Naive B cell (primary cell): ENCODE results near the gene ZBED6. TPM values are rescaled to one million over a fixed set of nuclear protein-coding genes. Genes with fewer than 3 reads are reported as not detected.
"Not testable (repeated sequence)": the region's sequence is repeated elsewhere in the genome, so short reads cannot be mapped to it uniquely, and the experiment has no call there.

Experiments used
- ATAC-seq, 2 donors: fragments of 150-1000 bp; cut with Tn5 transposase; 2 replicates each; pipeline ENCODE4 v1.10.0; 2021; ENCODE audit warnings: low read depth in 2 of 2, mild to moderate bottlenecking in 2 of 2, moderate library complexity in 2 of 2
- DNase-seq: peaks from one replicate; pipeline ENCODE4 v3.0.0; 2022
- H3K27ac Mint-ChIP-seq, 6 donors: one replicate each; pipeline ENCODE4 v1.8.0; 2020 to 2022; ENCODE audit warnings: mild to moderate bottlenecking in 6 of 6, mixed read lengths in 6 of 6, moderate library complexity in 5 of 6, inconsistent platforms in 2 of 6
- H3K27me3 Mint-ChIP-seq, 3 donors: one replicate each; pipeline ENCODE4 v1.8.0; 2021 to 2022; ENCODE audit warnings: mixed read lengths in 3 of 3, mild to moderate bottlenecking in 1 of 3
- H3K36me3 Mint-ChIP-seq, 2 donors: one replicate each; pipeline ENCODE4 v1.8.0; 2020 to 2022; ENCODE audit warnings: mixed read lengths in 2 of 2, inconsistent platforms in 1 of 2, mild to moderate bottlenecking in 1 of 2
- H3K4me1 Mint-ChIP-seq, 3 donors: one replicate each; pipeline ENCODE4 v1.8.0; 2020 to 2022; ENCODE audit warnings: mixed read lengths in 3 of 3, inconsistent platforms in 1 of 3, mild to moderate bottlenecking in 1 of 3, moderate library complexity in 1 of 3
- H3K4me3 Mint-ChIP-seq, 8 donors: one replicate each; pipeline ENCODE4 v1.8.0; 2020 to 2022; ENCODE audit warnings: mild to moderate bottlenecking in 8 of 8, mixed read lengths in 8 of 8, moderate library complexity in 8 of 8, inconsistent platforms in 2 of 8
- H3K9me3 Mint-ChIP-seq, 7 donors: one replicate each; pipeline ENCODE4 v1.8.0; 2020 to 2022; ENCODE audit warnings: mixed read lengths in 7 of 7, mild to moderate bottlenecking in 5 of 7, inconsistent platforms in 2 of 7, moderate library complexity in 1 of 7
- polyA plus RNA-seq, 6 donors: library from polyadenylated mRNA; unstranded; fragments of 300-500 nt; fragmentation: Illumina TruSeq; gene quantifications; one replicate each; pipeline ENCODE4 v1.2.3, GENCODE V29; 2021; ENCODE audit warnings: low read depth in 6 of 6

The ZBED6 gene, protein sequence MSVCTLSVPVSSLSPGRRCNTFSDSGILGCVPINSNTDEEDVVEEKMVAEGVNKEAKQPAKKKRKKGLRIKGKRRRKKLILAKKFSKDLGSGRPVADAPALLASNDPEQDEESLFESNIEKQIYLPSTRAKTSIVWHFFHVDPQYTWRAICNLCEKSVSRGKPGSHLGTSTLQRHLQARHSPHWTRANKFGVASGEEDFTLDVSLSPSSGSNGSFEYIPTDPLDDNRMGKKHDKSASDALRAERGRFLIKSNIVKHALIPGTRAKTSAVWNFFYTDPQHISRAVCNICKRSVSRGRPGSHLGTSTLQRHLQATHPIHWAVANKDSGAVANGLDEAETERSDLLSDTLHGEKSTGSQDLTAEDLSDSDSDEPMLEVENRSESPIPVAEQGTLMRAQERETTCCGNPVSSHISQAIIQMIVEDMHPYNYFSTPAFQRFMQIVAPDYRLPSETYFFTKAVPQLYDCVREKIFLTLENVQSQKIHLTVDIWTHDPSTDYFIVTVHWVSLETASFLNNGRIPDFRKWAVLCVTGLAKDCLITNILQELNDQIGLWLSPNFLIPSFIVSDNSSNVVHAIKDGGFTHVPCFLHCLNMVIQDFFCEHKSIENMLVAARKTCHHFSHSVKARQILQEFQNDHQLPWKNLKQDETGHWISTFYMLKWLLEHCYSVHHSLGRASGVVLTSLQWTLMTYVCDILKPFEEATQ (N-terminal part only)
- 1 to 10 TPM in 2 of 6 donors, under 1 TPM in 3, not detected in 1; 0.54 to 1.4 (median 0.70) TPM for polyA plus RNA-seq

DNA sequence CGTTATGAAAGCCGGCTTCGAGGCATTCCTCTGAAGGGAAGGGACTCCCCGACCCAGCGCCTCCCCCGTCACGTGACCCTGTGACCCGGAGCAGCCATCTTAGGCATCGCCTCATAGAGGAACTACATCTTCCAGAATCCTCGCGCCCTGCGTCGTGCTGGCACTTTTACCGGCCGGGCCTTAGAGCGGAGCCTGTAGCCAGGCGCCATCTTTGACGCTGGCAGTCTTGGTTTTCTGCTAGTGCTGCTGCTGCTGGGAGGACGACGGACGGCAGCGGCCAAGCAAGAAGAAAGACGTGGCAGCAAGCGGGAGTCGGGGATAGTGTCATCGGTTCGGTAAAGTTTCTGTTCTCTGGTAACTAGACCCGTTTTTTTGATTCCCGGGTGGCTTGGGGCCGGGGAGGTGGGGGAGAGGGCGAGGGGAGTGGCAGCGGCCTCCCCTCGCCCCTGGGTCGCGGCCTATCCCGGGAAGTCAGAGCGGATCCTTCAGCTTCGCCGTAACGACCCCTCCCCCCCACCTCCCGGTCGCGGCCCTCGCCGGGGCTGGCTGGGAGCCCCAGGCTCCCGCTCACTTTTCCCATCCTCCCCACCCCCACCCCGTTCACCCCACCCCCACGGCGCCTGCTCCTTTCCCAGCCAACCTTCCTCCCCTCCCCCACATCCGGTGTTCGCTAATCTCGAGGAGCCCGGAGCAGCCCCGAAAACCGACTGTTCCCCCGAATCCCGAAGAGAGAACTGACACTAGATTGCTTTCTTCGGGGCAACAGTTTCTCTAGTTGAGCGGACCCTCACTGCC is at the start of gene ZBED6, which contains the start of gene ZC3H11A:
TSS of gene ZBED6 (plus strand) at position 183 of the 795 bp plus-strand sequence. CDS start 1,900 bp downstream, outside the sequence.
TSS of gene ZC3H11A (plus strand) at position 183 of the 795 bp plus-strand sequence. CDS start 21,448 bp downstream, outside the sequence.
- peak; percentile 97 to 98 for ATAC-seq
- Mint-ChIP-seq H3K27ac (peak within 1 kb of the TSS; percentile 93 to 99 (median 98)), H3K9me3 (no peaks in the 10 kb centered on the region), H3K4me1 (peaks cover 25 to 48% (median 29%) of the 10 kb centered on the region in 3 donors), H3K4me3 (peak within 1 kb of the TSS; percentile 91 to 99 (median 96)), H3K36me3 (peaks cover 0 to 18% of the 10 kb centered on the region in 2 donors), H3K27me3 (no peaks in the 10 kb centered on the region)
- peak; percentile 98 for DNase-seq

GRCh38 chr1:203746281-203746680 is 49.1 kb upstream of the ZBED6 start:
- Mint-ChIP-seq H3K4me3 (no peak overlapping the region), H3K27me3 (no peaks in the 10 kb centered on the region), H3K9me3 (no peaks in the 10 kb centered on the region), H3K27ac (peak overlapping the region in 2 of 6 donors; percentile 44 to 91), H3K36me3 (no peaks in the 10 kb centered on the region), H3K4me1 (peaks cover 14 to 15% (median 14%) of the 10 kb centered on the region in 3 donors)
- DNase-seq = no peak
- ATAC-seq = no peak

DNA sequence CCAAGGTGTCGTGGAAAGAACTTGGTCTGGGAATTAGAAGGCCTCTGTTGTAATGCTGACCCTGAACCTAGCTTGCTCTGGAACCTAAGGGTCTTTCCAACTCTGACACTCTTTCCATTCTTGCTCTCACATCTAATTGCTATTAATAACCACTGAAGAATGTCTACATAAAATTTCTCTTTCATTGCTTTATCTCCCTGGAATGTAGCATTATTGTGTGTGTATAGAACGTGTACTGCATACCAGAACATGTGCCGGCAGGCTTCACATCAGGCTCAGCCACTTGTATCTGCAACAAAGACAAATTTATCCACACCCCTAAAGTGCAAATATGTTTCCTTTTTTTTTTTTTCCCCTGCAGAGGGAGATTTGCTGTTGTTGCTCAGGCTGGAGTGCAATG is 44.4 kb upstream of the ZBED6 start:
- Mint-ChIP-seq H3K4me3 (no peak overlapping the region), H3K36me3 (no peaks in the 10 kb centered on the region)

GRCh38 chr1:203751618-203752361 is 43.6 kb upstream of the ZBED6 start:
- not testable (repeated sequence) for ATAC-seq, H3K9me3 Mint-ChIP-seq

More for the DNA sequence above, 44.4 kb upstream of the ZBED6 start:
- peak overlapping the region in 3 of 6 donors; percentile 3 to 68 (median 17) for H3K27ac Mint-ChIP-seq
- no peaks in the 10 kb centered on the region for H3K9me3 Mint-ChIP-seq
- DNase-seq = no peak
- H3K4me1 Mint-ChIP-seq = peaks cover 20 to 36% (median 29%) of the 10 kb centered on the region in 3 donors
- no peak for ATAC-seq
- no peaks in the 10 kb centered on the region for H3K27me3 Mint-ChIP-seq

GRCh38 chr1:203754455-203754864 is 41.0 kb upstream of the ZBED6 start:
- Mint-ChIP-seq H3K4me3 (peak overlapping the region; percentile 7 to 93 (median 80)), H3K36me3 (no peaks in the 10 kb centered on the region), H3K27me3 (no peaks in the 10 kb centered on the region), H3K27ac (peak overlapping the region; percentile 95 to 99 (median 97)), H3K4me1 (peaks cover 25 to 43% (median 36%) of the 10 kb centered on the region in 3 donors), H3K9me3 (no peaks in the 10 kb centered on the region)
- peak; percentile 62 for DNase-seq
- ATAC-seq = peak; percentile 76 to 78

More at GRCh38 chr1:203751618-203752361, 43.6 kb upstream of the ZBED6 start:
- Mint-ChIP-seq H3K4me3 (peak overlapping the region in 1 of 8 donors; percentile 29), H3K27ac (peak overlapping the region in 3 of 6 donors; percentile 3 to 69 (median 57)), H3K4me1 (peaks cover 24 to 42% (median 35%) of the 10 kb centered on the region in 3 donors)
- DNase-seq, H3K36me3 Mint-ChIP-seq, H3K27me3 Mint-ChIP-seq: not testable (repeated sequence)

GRCh38 chr1:203756036-203756435 is 39.4 kb upstream of the ZBED6 start:
- DNase-seq = no peak
- Mint-ChIP-seq H3K27ac (peak overlapping the region in 2 of 6 donors; percentile 62 to 99), H3K4me3 (peak overlapping the region in 1 of 8 donors; percentile 20), H3K4me1 (peaks cover 25 to 45% (median 36%) of the 10 kb centered on the region in 3 donors), H3K36me3 (no peaks in the 10 kb centered on the region), H3K27me3 (no peaks in the 10 kb centered on the region), H3K9me3 (no peaks in the 10 kb centered on the region)
- no peak for ATAC-seq

GRCh38 chr1:203758749-203759148 is 36.7 kb upstream of the ZBED6 start:
- peaks cover 19 to 36% (median 26%) of the 10 kb centered on the region in 3 donors for H3K4me1 Mint-ChIP-seq
- H3K4me3 Mint-ChIP-seq = not testable (repeated sequence)

DNA sequence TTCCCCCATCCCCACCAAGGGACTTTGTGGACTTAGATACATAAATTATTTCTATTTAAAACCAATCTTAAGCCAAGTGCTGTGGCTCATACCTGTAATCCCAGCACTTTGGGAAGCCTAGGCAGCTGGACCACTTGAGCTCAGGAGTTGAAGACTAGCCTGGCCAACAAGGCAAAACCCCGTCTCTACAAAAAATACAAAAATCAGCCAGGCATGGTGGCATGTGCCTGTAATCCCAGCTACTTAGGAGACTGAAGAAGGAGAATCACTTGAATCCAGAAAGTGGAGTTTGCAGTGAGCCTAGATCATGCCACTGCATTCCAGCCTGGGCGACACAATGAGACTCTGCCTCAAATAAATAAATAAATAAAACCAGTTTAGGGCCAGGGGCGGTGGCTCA is 34.9 kb upstream of the ZBED6 start:
- DNase-seq (no peak), ATAC-seq (no peak)
- Mint-ChIP-seq H3K27ac (no peak overlapping the region), H3K4me1 (peaks cover 11 to 32% (median 15%) of the 10 kb centered on the region in 3 donors), H3K9me3 (no peaks in the 10 kb centered on the region), H3K4me3 (no peak overlapping the region), H3K27me3 (no peaks in the 10 kb centered on the region), H3K36me3 (no peaks in the 10 kb centered on the region)

More at GRCh38 chr1:203758749-203759148, 36.7 kb upstream of the ZBED6 start:
- not testable (repeated sequence) for H3K27me3 Mint-ChIP-seq, H3K9me3 Mint-ChIP-seq, DNase-seq, ATAC-seq, H3K36me3 Mint-ChIP-seq
- H3K27ac Mint-ChIP-seq = peak overlapping the region in 1 of 6 donors; percentile 15

DNA sequence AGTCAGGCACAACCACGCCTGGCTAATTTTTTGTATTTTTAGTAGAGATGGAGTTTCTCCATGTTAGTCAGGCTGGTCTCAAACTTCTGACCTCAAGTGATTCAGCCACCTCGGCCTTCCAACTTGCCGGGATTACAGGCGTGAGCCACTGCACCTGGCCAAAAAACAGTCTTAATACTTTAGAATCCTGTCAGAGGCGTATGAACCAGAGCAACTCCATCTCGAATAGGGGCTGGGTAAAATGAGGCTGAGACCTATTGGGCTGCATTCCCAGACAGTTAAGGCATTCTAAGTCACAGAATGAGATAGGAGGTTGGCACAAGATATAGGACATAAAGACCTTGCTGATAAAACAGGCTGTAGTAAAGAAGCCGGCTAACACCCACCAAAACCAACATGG is 33.5 kb upstream of the ZBED6 start:
- not testable (repeated sequence) for H3K4me3 Mint-ChIP-seq, ATAC-seq, H3K27me3 Mint-ChIP-seq, H3K9me3 Mint-ChIP-seq, DNase-seq, H3K36me3 Mint-ChIP-seq
- Mint-ChIP-seq H3K4me1 (peaks cover 0 to 24% (median 10%) of the 10 kb centered on the region in 3 donors), H3K27ac (peak overlapping the region in 1 of 6 donors; percentile 74)

DNA sequence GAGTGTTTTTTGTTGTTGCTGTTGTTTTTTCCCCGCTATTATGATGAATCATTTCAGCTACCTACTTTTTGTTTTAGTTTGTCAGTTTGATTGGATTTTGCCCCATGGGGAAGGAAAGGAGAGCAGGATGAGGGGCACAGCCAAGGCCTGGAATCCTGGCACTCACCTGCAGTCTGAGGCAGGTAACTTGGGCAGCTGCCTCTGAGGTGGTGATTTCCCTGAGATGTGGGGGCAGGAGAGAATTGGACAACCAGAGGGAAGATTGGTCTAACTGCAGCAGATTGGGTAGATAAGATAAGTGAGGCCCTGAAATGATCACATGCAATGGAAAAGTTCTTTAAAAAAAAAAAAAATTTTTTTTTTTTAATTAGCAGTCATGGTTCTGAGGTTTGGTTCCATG is 31.9 kb upstream of the ZBED6 start:
- Mint-ChIP-seq H3K9me3 (no peaks in the 10 kb centered on the region), H3K27ac (peak overlapping the region in 4 of 6 donors; percentile 55 to 87 (median 72)), H3K4me1 (peaks cover 6 to 30% (median 14%) of the 10 kb centered on the region in 3 donors), H3K27me3 (peaks cover 0 to 5% (median 0%) of the 10 kb centered on the region in 3 donors), H3K36me3 (peaks cover 0 to 7% of the 10 kb centered on the region in 2 donors), H3K4me3 (peak overlapping the region in 2 of 8 donors; percentile 1 to 36)
- DNase-seq (no peak), ATAC-seq (no peak)

DNA sequence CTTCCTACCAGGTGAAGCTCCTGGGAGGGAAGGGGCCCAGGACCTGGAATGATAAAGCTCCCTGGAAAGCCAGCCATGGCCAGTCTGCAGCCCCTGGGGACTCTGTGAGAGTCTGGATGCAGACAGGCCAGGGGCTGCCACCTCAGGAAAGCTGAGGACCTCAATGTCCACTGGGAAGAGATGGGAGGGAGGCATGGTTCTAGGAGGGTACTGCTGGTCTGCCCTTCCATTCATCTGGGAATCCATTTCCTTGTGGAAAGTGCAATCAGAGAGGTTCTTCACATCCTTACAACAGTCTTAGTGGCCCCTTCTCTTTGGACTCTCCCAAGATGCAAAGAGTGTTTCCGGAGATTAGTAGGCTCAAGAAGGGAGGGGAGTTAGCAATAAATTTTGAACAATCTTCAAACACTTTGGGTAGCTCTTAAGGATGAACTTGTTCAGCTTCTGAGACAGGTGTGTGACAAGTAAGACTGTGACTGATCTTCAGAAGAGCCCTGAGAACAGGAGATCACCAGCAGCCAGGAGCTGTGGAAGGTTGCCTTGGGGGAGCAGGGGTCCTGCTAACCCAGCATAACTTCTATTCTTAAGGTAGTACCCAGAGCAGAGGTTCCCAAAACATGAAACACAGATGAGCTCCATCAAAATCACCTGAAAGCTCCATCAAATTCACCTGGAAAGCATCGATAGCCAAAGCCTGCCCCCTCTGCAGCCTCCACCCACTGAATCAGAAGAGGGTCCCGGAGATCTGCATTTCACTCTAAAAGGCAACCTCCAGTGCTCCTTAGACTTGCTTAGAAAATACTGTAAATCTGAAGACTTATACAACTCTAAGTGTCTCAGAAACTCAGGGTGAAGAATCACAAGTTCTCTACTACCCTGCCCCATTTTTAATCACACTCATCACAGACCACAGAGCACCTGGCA is 31.1 kb upstream of the ZBED6 start:
- Mint-ChIP-seq H3K36me3 (peaks cover 0 to 7% of the 10 kb centered on the region in 2 donors), H3K27me3 (peaks cover 0 to 5% (median 0%) of the 10 kb centered on the region in 3 donors), H3K4me3 (peak overlapping the region; percentile 81 to 93 (median 87)), H3K9me3 (no peaks in the 10 kb centered on the region), H3K4me1 (peaks cover 14 to 35% (median 16%) of the 10 kb centered on the region in 3 donors), H3K27ac (peak overlapping the region; percentile 64 to 93 (median 90))
- no peak for DNase-seq
- peak in 1 of 2 donors; percentile 3 for ATAC-seq
